HepG2 (cell line): Measurements from ENCODE around the gene SLC29A3. TPM values are rescaled to one million over a fixed set of nuclear protein-coding genes. Genes with fewer than 3 reads are reported as not detected.
A peak's percentile ranks its signal among the peaks of the same experiment; 100 is the strongest.

Source experiments
- ELF3 ChIP-seq: IDR thresholded peaks from 2 replicates; pipeline ENCODE4 v1.6.1; 2016; ENCODE audit warnings: missing genetic modification reagents, missing compliant biosample characterization
- ETV6 ChIP-seq: sonication (generic); formaldehyde crosslinking; conservative IDR thresholded peaks from 2 replicates; pipeline ENCODE4 v1.4.0; 2020; ENCODE audit warnings: missing genetic modification reagents
- GABPA ChIP-seq, 2 experiments: IDR thresholded peaks; 2 replicates each; pipeline ENCODE4 v1.6.1; 2011 to 2016; ENCODE audit warnings: low read depth in 2 of 2, low read length in 1 of 2, missing biosample characterization in 1 of 2, missing genetic modification characterization in 1 of 2
- MED8 ChIP-seq: sonication (generic); formaldehyde crosslinking; IDR thresholded peaks from 2 replicates; pipeline ENCODE4 v1.8.1; 2023; ENCODE audit warnings: mild to moderate bottlenecking, missing genetic modification reagents; ENCODE audit not compliant: insufficient replicate concordance
- NFYB ChIP-seq: sonication (generic); formaldehyde crosslinking; IDR thresholded peaks from 2 replicates; pipeline ENCODE4 v1.4.0; 2020; ENCODE audit warnings: missing genetic modification reagents
- NFYC ChIP-seq: IDR thresholded peaks from 2 replicates; pipeline ENCODE4 v1.6.1; 2016; ENCODE audit warnings: missing genetic modification reagents, missing compliant biosample characterization
- SNRNP70 ChIP-seq: fragments of 200-400 bp; formaldehyde crosslinking; IDR thresholded peaks from 2 replicates; pipeline ENCODE4 v1.6.1; 2017; ENCODE audit warnings: mild to moderate bottlenecking, low read depth, low read length, moderate library complexity
- SUZ12 ChIP-seq: fragments of 150-350 bp; IDR thresholded peaks from 2 replicates; pipeline ENCODE4 v1.6.1; 2014; ENCODE audit warnings: low read depth, low read length
- TAF15 ChIP-seq: fragments of 200-400 bp; formaldehyde crosslinking; IDR thresholded peaks from one replicate; pipeline ENCODE4 v1.6.1; 2018; ENCODE audit warnings: mild to moderate bottlenecking, low read depth, low read length; ENCODE audit not compliant: poor library complexity, severe bottlenecking
- THAP11 ChIP-seq: IDR thresholded peaks from 2 replicates; pipeline ENCODE4 v1.6.1; 2016; ENCODE audit warnings: missing biosample characterization, missing genetic modification reagents
- TOPORS ChIP-seq: sonication (generic); formaldehyde crosslinking; IDR thresholded peaks from 2 replicates; pipeline ENCODE4 v1.8.0; 2023; ENCODE audit warnings: mild to moderate bottlenecking, missing genetic modification reagents
- ZEB1 ChIP-seq: IDR thresholded peaks from 2 replicates; pipeline ENCODE4 v1.6.1; 2012; ENCODE audit warnings: mild to moderate bottlenecking, low read depth, inconsistent platforms; ENCODE audit not compliant: insufficient replicate concordance
- ZNF143 ChIP-seq: sonication (generic); formaldehyde crosslinking; IDR thresholded peaks from 2 replicates; pipeline ENCODE4 v1.4.0; 2020; ENCODE audit warnings: missing genetic modification reagents
- ZNF296 ChIP-seq: sonication (generic); formaldehyde crosslinking; conservative IDR thresholded peaks from 2 replicates; pipeline ENCODE4 v1.5.0; 2020; ENCODE audit warnings: mild to moderate bottlenecking, missing genetic modification reagents
- ZNF350 ChIP-seq: sonication (generic); formaldehyde crosslinking; IDR thresholded peaks from 2 replicates; pipeline ENCODE4 v1.4.0; 2020; ENCODE audit warnings: mild to moderate bottlenecking, low read depth, missing genetic modification reagents, borderline replicate concordance
- ZNF557 ChIP-seq: sonication (generic); formaldehyde crosslinking; IDR thresholded peaks from 2 replicates; pipeline ENCODE4 v1.4.0; 2020; ENCODE audit warnings: missing genetic modification reagents
- ZNF782 ChIP-seq: sonication (generic); formaldehyde crosslinking; IDR thresholded peaks from 2 replicates; pipeline ENCODE4 v1.4.0; 2020; ENCODE audit warnings: missing genetic modification reagents, mild to moderate bottlenecking, borderline replicate concordance
- ZNF788 ChIP-seq: sonication (generic); formaldehyde crosslinking; IDR thresholded peaks from 2 replicates; pipeline ENCODE4 v1.5.0; 2020; ENCODE audit warnings: mild to moderate bottlenecking, missing genetic modification reagents, borderline replicate concordance
- polyA plus RNA-seq, 8 experiments: library from polyadenylated mRNA; depleted of rRNA in 3 of 8; stranded (reverse) in 7 of 8; unstranded in 1 of 8; fragments of >200 nt; fragmentation: Illumina TruSeq in 4 of 8; extraction: Trizol in 4 of 8; gene quantifications; 2 replicates each; pipeline versions ENCODE4 v1.2.1 to v1.2.3, GENCODE V29; 2011 to 2016; ENCODE audit warnings: low read depth in 4 of 8, missing spikeins in 1 of 8, mixed read lengths in 1 of 8; ENCODE audit not compliant: insufficient read depth in 1 of 8
- total RNA-seq, 5 experiments: library from RNA; depleted of rRNA; stranded (reverse); fragments of >200 nt; fragmentation: Illumina TruSeq; extraction: Trizol; gene quantifications; 2 replicates each; pipeline ENCODE4 v1.2.3, GENCODE V29; 2016; ENCODE audit warnings: low read depth in 1 of 5
- TF ChIP-seq, protein P1 (sequence below): sonication (generic); formaldehyde crosslinking; IDR thresholded peaks from 2 replicates; pipeline ENCODE4 v1.4.0; 2020; ENCODE audit warnings: mild to moderate bottlenecking, missing genetic modification reagents
- TF ChIP-seq, protein P2 (sequence below): sonication (generic); formaldehyde crosslinking; IDR thresholded peaks from 2 replicates; pipeline ENCODE4 v1.5.0; 2020; ENCODE audit warnings: missing genetic modification reagents, mild to moderate bottlenecking, borderline replicate concordance

SLC29A3 gene
- total and polyA plus RNA-seq, 2 of the 13 experiments (the other 11 are each of a cell fraction or from before 2014, with no cell fraction given), result 8.6 to 11.8 TPM

DNA sequence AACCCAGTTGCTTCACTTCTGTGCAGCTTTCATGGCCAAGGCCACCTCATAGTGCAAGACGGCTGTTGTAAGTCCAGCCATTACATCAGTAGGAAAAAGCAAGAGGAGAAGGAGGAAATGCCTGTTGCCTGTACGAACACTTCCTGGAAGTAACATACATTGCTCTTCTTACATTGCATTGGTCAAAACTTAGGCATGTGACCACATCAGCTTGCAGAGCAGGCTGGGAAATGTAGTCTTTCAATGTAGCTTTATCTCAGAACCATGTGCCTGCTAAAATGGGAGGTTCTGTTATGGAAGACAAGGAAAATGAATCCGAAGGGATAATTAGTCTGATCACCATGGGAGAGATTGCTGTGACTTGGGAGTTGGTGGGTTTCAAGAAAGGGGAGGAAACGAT is 4.3 kb downstream of the SLC29A3 start (continued):
- no peak for TF ChIP-seq GABPA (IDR thresholded peaks at IDR 0.05; ENCODE audit: low read depth, low read length)
- no peak for TF ChIP-seq GABPA (CRISPR knock-in tag; IDR thresholded peaks at IDR 0.05; ENCODE audit: low read depth)
- peak; percentile 89 for TF ChIP-seq ZNF143 (CRISPR knock-in tag)
- TF ChIP-seq MED8, result no peak
- peak; percentile 81 for TF ChIP-seq NFYC
- TF ChIP-seq, protein P1, sequence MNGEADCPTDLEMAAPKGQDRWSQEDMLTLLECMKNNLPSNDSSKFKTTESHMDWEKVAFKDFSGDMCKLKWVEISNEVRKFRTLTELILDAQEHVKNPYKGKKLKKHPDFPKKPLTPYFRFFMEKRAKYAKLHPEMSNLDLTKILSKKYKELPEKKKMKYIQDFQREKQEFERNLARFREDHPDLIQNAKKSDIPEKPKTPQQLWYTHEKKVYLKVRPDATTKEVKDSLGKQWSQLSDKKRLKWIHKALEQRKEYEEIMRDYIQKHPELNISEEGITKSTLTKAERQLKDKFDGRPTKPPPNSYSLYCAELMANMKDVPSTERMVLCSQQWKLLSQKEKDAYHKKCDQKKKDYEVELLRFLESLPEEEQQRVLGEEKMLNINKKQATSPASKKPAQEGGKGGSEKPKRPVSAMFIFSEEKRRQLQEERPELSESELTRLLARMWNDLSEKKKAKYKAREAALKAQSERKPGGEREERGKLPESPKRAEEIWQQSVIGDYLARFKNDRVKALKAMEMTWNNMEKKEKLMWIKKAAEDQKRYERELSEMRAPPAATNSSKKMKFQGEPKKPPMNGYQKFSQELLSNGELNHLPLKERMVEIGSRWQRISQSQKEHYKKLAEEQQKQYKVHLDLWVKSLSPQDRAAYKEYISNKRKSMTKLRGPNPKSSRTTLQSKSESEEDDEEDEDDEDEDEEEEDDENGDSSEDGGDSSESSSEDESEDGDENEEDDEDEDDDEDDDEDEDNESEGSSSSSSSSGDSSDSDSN (CRISPR knock-in tag), result no peak
- TF ChIP-seq THAP11 (CRISPR knock-in tag), result peak; percentile 97
- no peak for TF ChIP-seq TAF15
- 0 out of 2 replicates have a peak, but pooled peaks have one; percentile 15 for TF ChIP-seq ELF3 (CRISPR knock-in tag)
- TF ChIP-seq ZEB1, result no peak
- TF ChIP-seq ZNF350 (CRISPR knock-in tag), result no peak
- no peak for TF ChIP-seq ZNF557
- TF ChIP-seq ZNF782 (CRISPR knock-in tag), result no peak
- TF ChIP-seq NFYB (CRISPR knock-in tag), result peak; percentile 66
- TF ChIP-seq ZNF296 (CRISPR knock-in tag), result no peak
- TF ChIP-seq, protein P2, sequence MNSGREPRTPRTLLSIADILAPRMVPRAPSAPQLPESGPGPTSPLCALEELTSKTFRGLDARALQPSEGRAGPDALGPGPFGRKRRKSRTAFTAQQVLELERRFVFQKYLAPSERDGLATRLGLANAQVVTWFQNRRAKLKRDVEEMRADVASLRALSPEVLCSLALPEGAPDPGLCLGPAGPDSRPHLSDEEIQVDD, result no peak
- peak; percentile 89; the same call in 1 of the 2 replicates for TF ChIP-seq ETV6 (CRISPR knock-in tag)
- TF ChIP-seq SUZ12, result peak; percentile 29; the same call in 1 of the 2 replicates
- TF ChIP-seq ZNF788 (CRISPR knock-in tag), result no peak
- TF ChIP-seq TOPORS (CRISPR knock-in tag), result no peak
- TF ChIP-seq SNRNP70, result no peak
